Prostate gland (tissue), 2 donors: ENCODE results near the gene CBS. TPM values are rescaled to one million over a fixed set of nuclear protein-coding genes. Genes with fewer than 3 reads are reported as not detected.

Source experiments
- DNase-seq: peaks from one replicate; pipeline ENCODE4 v3.0.0-alpha.2; 2019; ENCODE audit warnings: low spot score
- H3K27ac ChIP-seq, 2 donors: fragments of 200-600 bp; sonication (generic); 2 replicates each; pipeline ENCODE4 v1.5.1; 2017 to 2019
- H3K27me3 ChIP-seq: fragments of 200-600 bp; sonication (generic); replicated peaks from 2 replicates; pipeline ENCODE4 v1.5.1; 2019; ENCODE audit not compliant: insufficient read depth
- H3K36me3 ChIP-seq, 2 donors: fragments of 200-600 bp; sonication (generic); 1 replicate in 1 of 2; 2 replicates in 1 of 2; pipeline versions ENCODE4 v1.5.1 to v1.8.1; 2017 to 2019
- H3K4me1 ChIP-seq: fragments of 200-600 bp; sonication (generic); replicated peaks from 2 replicates; pipeline ENCODE4 v1.5.1; 2019
- H3K4me3 ChIP-seq, 2 donors: fragments of 200-600 bp; sonication (generic); 2 replicates each; pipeline ENCODE4 v1.5.1; 2017 to 2019
- H3K9me3 ChIP-seq: fragments of 200-600 bp; sonication (generic); 2 replicates; pipeline ENCODE4 v1.5.1; 2017
- POLR2A ChIP-seq: fragments of 450-650 bp; IDR thresholded peaks from one replicate; pipeline ENCODE4 v1.6.1; 2016; ENCODE audit warnings: antibody characterized with exemption, mild to moderate bottlenecking
- POLR2AphosphoS5 ChIP-seq: sonication (generic); formaldehyde crosslinking; IDR thresholded peaks from one replicate; pipeline ENCODE4 v1.6.1; 2017; ENCODE audit warnings: antibody characterized with exemption
- WGBS: methylation state at CpG from one replicate; pipeline ENCODE4 v1.1.5; 2018; 5-methylcytosine and 5-hydroxymethylcytosine counted together
- intact Hi-C: fragments of 100-400 bp; cut with DNase I; formaldehyde crosslinking; loops from one replicate; pipeline ENCODE4 v1.14.2; 2022
- total RNA-seq, 2 donors: library from RNA; depleted of rRNA; stranded (reverse); fragments of >200 nt; gene quantifications; one replicate each; pipeline ENCODE4 v1.1.0, GENCODE V29; 2016
- TF ChIP-seq, protein P1 (sequence below), 4 experiments: fragments of 200-600 bp in 2 of 4; fragments of 450-650 bp in 2 of 4; sonication (generic) in 2 of 4; IDR thresholded peaks; 1 replicate in 3 of 4; 2 replicates in 1 of 4; pipeline ENCODE4 v1.5.1; 2016 to 2019; ENCODE audit warnings: antibody characterized with exemption in 4 of 4, mild to moderate bottlenecking in 2 of 4, moderate library complexity in 2 of 4

Gene CBS
- total RNA-seq, 2 donors from 2014 or later = 48.9 to 72.7 TPM

GRCh38 chr21:43025636-43026180 is 49.9 kb downstream of the CBS start:
- Histone ChIP-seq H3K4me3 (no peak overlapping the region), H3K36me3 (no peaks in the 10 kb centered on the region), H3K4me1 (no peaks in the 10 kb centered on the region), H3K27ac (no peak overlapping the region), H3K9me3 (no peaks in the 10 kb centered on the region), H3K27me3 (no peaks in the 10 kb centered on the region)
- intact Hi-C loops = no loop called here
- WGBS = 79% methylated on average over 6 of the region's 6 CpGs
- TF ChIP-seq, protein P1, sequence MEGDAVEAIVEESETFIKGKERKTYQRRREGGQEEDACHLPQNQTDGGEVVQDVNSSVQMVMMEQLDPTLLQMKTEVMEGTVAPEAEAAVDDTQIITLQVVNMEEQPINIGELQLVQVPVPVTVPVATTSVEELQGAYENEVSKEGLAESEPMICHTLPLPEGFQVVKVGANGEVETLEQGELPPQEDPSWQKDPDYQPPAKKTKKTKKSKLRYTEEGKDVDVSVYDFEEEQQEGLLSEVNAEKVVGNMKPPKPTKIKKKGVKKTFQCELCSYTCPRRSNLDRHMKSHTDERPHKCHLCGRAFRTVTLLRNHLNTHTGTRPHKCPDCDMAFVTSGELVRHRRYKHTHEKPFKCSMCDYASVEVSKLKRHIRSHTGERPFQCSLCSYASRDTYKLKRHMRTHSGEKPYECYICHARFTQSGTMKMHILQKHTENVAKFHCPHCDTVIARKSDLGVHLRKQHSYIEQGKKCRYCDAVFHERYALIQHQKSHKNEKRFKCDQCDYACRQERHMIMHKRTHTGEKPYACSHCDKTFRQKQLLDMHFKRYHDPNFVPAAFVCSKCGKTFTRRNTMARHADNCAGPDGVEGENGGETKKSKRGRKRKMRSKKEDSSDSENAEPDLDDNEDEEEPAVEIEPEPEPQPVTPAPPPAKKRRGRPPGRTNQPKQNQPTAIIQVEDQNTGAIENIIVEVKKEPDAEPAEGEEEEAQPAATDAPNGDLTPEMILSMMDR (IDR thresholded peaks at IDR 0.05) = no peak
- TF ChIP-seq POLR2AphosphoS5 (no peak), POLR2A (no peak)
- DNase-seq = no peak

DNA sequence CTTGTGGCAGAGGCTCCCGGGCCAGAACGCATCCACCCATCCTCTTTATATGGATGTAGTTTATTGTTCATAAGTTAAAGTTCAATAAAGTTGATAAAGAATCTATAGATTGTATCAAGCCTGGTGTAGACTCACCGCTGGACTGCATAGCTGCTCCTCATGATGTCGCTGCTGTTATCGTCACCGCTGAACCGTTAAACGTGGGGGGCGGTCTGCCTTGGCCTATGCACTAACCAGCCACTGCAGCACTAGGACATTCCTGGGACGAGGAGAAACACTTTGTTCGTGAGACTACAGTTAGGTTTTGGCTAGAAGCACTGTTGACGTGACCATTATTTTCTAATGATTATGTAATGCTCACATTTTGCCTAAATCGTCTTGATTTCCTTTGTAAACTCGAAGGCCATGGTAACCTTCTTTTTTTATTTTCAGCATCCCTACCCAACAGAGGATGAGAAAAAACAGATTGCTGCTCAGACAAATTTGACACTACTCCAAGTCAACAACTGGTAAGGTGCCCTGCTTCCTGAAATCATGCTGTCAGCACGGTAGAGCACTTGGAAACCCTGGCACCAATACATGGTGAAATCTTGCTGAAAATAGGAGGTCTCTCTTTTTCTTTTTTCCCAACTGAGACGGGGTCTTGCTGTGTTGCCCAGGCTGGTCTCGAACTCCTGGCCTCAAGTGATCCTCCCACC is 51.0 kb downstream of the CBS start:
- no peaks in the 10 kb centered on the region for H3K4me1 ChIP-seq
- no peak for DNase-seq
- H3K36me3 ChIP-seq = no peaks in the 10 kb centered on the region
- H3K27ac ChIP-seq = peak overlapping the region in 1 of 2 donors; percentile 46
- no peak overlapping the region for H3K4me3 ChIP-seq
- 83% methylated on average over 17 of the region's 17 CpGs for WGBS
- H3K27me3 ChIP-seq = no peaks in the 10 kb centered on the region
- TF ChIP-seq POLR2A (no peak), POLR2AphosphoS5 (no peak)
- TF ChIP-seq, protein P1 (IDR thresholded peaks at IDR 0.05) = no peak
- no peaks in the 10 kb centered on the region for H3K9me3 ChIP-seq
- intact Hi-C loops = no loop called here

GRCh38 chr21:43023175-43023574 is 52.5 kb downstream of the CBS start:
- TF ChIP-seq, protein P1 (IDR thresholded peaks at IDR 0.05) = no peak
- TF ChIP-seq POLR2AphosphoS5 (peak; percentile 90), POLR2A (no peak)
- 77% methylated on average over 8 of the region's 8 CpGs for WGBS

DNA sequence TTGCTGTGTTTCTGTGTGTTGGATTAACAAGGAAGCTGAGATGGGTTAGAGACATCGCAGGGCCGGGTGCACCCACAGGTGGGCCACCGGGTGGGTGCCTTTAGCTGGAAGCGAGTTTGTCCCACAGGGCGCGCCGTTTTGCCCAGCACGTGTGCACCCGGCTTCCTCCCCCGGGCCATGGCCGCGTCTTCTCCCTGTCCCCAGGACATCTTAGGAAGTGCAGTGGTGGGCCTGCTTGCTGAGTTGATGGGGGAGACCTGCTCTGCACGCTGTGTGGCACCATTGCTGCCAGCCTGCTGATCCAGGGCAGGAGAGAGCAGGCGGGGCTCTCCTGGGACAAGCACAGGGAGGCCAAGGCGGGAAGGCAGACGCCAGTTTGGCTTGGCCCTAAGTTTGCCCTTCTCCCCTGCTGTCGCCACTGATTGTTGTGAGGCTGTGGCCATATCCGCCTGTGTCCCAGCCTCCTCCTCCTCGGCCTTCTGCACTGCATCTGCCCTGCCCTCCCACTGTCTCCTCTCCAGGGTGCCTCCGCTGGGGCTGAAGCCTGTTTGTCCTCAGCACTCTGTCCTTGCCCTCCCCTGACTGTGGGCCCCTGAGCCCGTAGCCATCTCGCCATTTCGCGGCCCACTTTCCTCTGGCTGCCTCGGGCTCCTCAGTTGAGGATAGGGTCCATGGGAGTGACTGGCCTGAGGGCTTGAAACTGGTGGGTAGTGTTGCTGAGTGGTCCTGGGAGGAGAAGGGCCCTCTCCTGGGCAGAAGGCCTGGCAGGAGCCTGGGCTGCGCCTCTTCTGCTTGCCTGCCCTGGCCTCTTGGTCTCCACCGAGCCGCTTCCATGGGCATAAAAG is 53.7 kb downstream of the CBS start:
- Histone ChIP-seq H3K27me3 (no peaks in the 10 kb centered on the region), H3K36me3 (no peaks in the 10 kb centered on the region), H3K4me3 (no peak overlapping the region), H3K27ac (no peak overlapping the region), H3K9me3 (no peaks in the 10 kb centered on the region), H3K4me1 (no peaks in the 10 kb centered on the region)
- WGBS = 91% methylated on average over 28 of the region's 28 CpGs
- TF ChIP-seq, protein P1 (IDR thresholded peaks at IDR 0.05) = no peak
- TF ChIP-seq POLR2A (no peak), POLR2AphosphoS5 (no peak)
- intact Hi-C loops = no loop called here
- no peak for DNase-seq

More at GRCh38 chr21:43023175-43023574, 52.5 kb downstream of the CBS start:
- Histone ChIP-seq H3K9me3 (no peaks in the 10 kb centered on the region), H3K27me3 (no peaks in the 10 kb centered on the region), H3K27ac (peak overlapping the region in 1 of 2 donors; percentile 46), H3K4me3 (no peak overlapping the region), H3K4me1 (no peaks in the 10 kb centered on the region), H3K36me3 (no peaks in the 10 kb centered on the region)
- DNase-seq = peak; percentile 44
- intact Hi-C loops = no loop called here
